GM19468 (cell line): ENCODE results near the gene PLXNA3.

Source experiments
- ATAC-seq: cut with Tn5 transposase; IDR thresholded peaks from one replicate; pipeline ENCODE4 v1.9.1; 2021; ENCODE audit warnings: mild to moderate bottlenecking, moderate library complexity, moderate number of reproducible peaks; ENCODE audit not compliant: unreplicated experiment; ENCODE audit errors: extremely low read depth

The PLXNA3 gene

GRCh38 chrX:154458116-154458953 is at the start of gene PLXNA3:
Gene PLXNA3 (plus strand): TSS chrX:154458281. CDS start chrX:154460184, 1,903 bp downstream.
- no peak for ATAC-seq

GRCh38 chrX:154408659-154409221 is 49.3 kb upstream of the PLXNA3 start:
- no peak for ATAC-seq

- ATAC-seq = no peak
Observed at GRCh38 chrX:154409222-154409871, 48.7 kb upstream of the PLXNA3 start, which contains the start of gene DNASE1L1. Gene DNASE1L1 (minus strand): TSS chrX:154409254. CDS start chrX:154405568, 3,686 bp downstream.

- no peak for ATAC-seq
Observed at GRCh38 chrX:154411981-154412340, 46.1 kb upstream of the PLXNA3 start.

- no peak for ATAC-seq
Observed at GRCh38 chrX:154412468-154412867, 45.6 kb upstream of the PLXNA3 start.

- no peak for ATAC-seq
Observed at GRCh38 chrX:154413142-154413541, 44.9 kb upstream of the PLXNA3 start.

GRCh38 chrX:154417157-154417556 is 40.9 kb upstream of the PLXNA3 start:
- no peak for ATAC-seq

GRCh38 chrX:154419189-154419588 is 38.9 kb upstream of the PLXNA3 start:
- no peak for ATAC-seq

GRCh38 chrX:154419688-154420401 is 38.2 kb upstream of the PLXNA3 start:
- no peak for ATAC-seq

GRCh38 chrX:154420402-154420756 is 37.7 kb upstream of the PLXNA3 start:
- ATAC-seq = no peak

GRCh38 chrX:154426916-154427770 is 30.9 kb upstream of the PLXNA3 start:
- no peak for ATAC-seq

GRCh38 chrX:154428176-154429171 is 29.6 kb upstream of the PLXNA3 start, which contains the start of gene ATP6AP1:
Gene ATP6AP1 (plus strand): TSS chrX:154428677. CDS start chrX:154428693, 16 bp downstream.
- peak; percentile 77 for ATAC-seq

GRCh38 chrX:154429711-154430110 is 28.4 kb upstream of the PLXNA3 start:
- no peak for ATAC-seq

- no peak for ATAC-seq
Observed at GRCh38 chrX:154430479-154430878, 27.6 kb upstream of the PLXNA3 start.

- no peak for ATAC-seq
Observed at GRCh38 chrX:154430916-154431315, 27.2 kb upstream of the PLXNA3 start.

- ATAC-seq = no peak
Observed at GRCh38 chrX:154431341-154431740, 26.7 kb upstream of the PLXNA3 start.

- no peak for ATAC-seq
Observed at GRCh38 chrX:154432210-154432609, 25.9 kb upstream of the PLXNA3 start.

- ATAC-seq = no peak
Observed at GRCh38 chrX:154433605-154434004, 24.5 kb upstream of the PLXNA3 start.
